Stimulated activated naive CD8-positive, alpha-beta T cell treated with anti-CD3 and anti-CD28 coated beads, Interleukin-15, Interleukin-2, amounts not matched to agents 100 ng/mL and 50 ng/mL, for 24 hours (primary cell): ENCODE data around the gene BTBD7.
A peak's percentile ranks its signal among the peaks of the same experiment; 100 is the strongest.

Experiments used
- H3K27ac Mint-ChIP-seq: one replicate; pipeline ENCODE4 v1.8.0; 2021; ENCODE audit warnings: mild to moderate bottlenecking, mixed read lengths
- H3K27me3 Mint-ChIP-seq: one replicate; pipeline ENCODE4 v1.8.0; 2021; ENCODE audit warnings: mixed read lengths
- H3K36me3 Mint-ChIP-seq: one replicate; pipeline ENCODE4 v1.8.0; 2021; ENCODE audit warnings: low read depth, mixed read lengths
- H3K4me1 Mint-ChIP-seq: one replicate; pipeline ENCODE4 v1.8.0; 2021; ENCODE audit warnings: low read depth, mixed read lengths
- H3K4me3 Mint-ChIP-seq: one replicate; pipeline ENCODE4 v1.8.0; 2021; ENCODE audit warnings: mild to moderate bottlenecking, mixed read lengths
- H3K9me3 Mint-ChIP-seq: one replicate; pipeline ENCODE4 v1.8.0; 2021; ENCODE audit warnings: mixed read lengths

BTBD7 gene

DNA sequence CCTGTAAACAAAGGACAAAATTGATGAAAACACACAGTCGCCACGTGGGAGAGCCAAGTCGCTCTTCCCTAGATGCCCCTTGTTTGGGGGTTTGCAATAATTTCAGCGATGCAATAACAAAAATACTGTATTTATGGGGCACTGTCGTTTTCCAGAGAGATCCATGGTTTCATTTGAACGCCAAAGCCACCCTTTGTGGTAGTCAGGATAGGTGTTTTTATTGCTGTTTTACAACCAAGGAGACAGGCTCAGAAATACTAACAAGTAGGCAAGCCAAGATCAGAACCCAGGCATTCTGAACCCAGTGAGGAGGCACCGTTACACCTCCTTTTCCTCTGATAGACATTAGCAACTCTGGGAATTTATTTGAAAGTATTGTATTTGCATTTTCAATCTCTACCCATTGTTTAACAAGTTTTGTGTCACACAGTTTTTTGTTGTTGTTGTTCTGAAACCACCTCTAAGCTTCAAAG, 831 bp upstream of the BTBD7 start:
- no peaks in the 10 kb centered on the region for H3K36me3 Mint-ChIP-seq
- H3K27me3 Mint-ChIP-seq: no peaks in the 10 kb centered on the region
- peaks cover 53% of the 10 kb centered on the region for H3K4me1 Mint-ChIP-seq
- peak overlapping the region; percentile 91 for H3K4me3 Mint-ChIP-seq
- H3K9me3 Mint-ChIP-seq: no peaks in the 10 kb centered on the region
- H3K27ac Mint-ChIP-seq: peak overlapping the region; percentile 58

DNA sequence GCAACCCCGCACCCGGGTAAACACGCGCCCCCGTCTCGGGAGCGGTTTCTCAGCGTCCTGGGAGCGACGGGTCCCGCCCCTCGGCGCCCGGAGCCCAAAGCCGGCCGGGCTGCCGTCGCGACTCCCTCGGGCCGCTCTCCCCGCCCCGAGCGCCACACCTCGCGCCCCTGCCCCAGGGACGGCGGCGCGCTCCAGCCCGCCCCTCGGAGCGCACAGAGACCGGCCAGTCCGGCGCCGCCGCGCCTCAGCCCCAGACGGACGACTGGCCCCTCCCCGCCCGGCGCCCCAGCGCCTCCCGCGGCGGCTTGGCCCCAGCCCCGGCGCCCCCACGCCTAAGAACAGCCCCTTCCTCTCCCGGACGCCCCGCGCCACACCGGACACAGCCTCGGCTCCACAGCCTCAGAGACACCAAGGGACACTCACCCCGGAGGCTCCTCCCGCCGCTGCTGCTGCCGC, 411 bp downstream of the BTBD7 start:
- Mint-ChIP-seq H3K4me1 (peaks cover 61% of the 10 kb centered on the region), H3K27me3 (no peaks in the 10 kb centered on the region), H3K36me3 (no peaks in the 10 kb centered on the region), H3K4me3 (peak overlapping the region; percentile 91), H3K27ac (peak overlapping the region; percentile 85), H3K9me3 (no peaks in the 10 kb centered on the region)

DNA sequence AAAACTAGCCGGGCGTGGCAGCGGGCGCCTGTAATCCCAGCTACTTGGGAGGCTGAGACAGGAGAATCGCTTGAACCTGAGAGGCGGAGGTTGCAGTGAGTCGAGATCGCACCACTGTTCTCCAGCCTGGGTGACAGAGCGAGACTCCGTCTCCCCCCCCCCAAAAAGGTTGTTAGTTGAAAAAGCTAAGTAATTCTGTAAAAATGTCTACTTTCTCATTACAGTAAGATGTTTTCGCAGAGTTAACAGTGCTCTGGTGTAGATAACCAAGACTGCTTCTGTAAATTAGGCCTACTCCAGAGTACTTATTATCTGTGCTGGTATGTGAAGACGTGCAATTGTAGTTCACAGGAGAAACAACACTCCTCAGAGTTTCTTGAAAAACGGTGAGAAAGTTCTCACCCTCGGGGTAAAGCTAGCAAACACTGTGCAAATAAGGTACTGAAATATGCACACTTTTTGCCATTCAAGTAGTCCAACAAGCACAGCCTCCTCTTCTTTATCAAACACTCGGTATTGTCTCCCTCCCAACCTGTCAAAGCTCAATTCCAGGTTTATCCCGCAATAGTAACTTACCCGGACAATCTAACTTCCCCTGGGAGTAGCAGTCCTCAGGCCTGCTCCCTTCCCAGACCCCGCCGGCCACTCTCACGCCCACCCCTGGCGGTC, 974 bp downstream of the BTBD7 start:
- H3K9me3 Mint-ChIP-seq: no peaks in the 10 kb centered on the region
- peak overlapping the region; percentile 91 for H3K4me3 Mint-ChIP-seq
- H3K36me3 Mint-ChIP-seq: no peaks in the 10 kb centered on the region
- peaks cover 61% of the 10 kb centered on the region for H3K4me1 Mint-ChIP-seq
- peak overlapping the region; percentile 85 for H3K27ac Mint-ChIP-seq
- H3K27me3 Mint-ChIP-seq: no peaks in the 10 kb centered on the region

DNA sequence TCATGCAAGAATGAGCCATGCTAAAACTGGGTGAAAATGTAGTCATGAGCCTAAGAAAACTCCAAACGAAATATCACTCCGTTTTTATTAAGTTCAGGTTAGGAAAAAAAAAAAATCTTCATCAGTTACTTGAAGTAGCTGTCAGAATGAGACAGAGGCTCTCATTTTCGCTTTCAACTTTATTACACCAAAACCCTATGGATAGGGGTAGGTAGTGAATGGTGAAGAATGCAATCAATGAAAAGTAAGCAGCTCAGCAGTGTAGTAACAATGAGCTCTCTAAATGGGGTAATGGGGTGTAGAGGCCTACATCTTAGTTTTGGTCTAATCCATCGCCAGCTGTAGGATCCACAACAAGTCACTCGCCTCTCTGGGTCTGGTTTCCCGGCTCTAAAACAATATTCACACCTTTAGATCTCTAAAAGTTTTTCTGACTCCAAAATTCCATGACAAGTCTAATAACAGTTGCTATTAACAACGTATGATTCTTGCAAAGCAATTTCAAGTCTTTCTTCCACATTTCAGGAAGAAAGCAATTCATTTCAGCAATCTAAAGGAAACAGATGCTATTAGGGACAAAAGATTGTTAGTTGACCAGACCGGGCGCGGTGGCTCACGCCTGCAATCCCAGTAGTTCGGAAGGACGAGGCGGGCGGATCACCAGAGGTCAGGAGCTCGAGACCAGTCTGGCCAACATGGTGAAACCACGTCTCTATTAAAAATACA, 1.7 kb downstream of the BTBD7 start:
- H3K27me3 Mint-ChIP-seq: no peaks in the 10 kb centered on the region
- peak overlapping the region; percentile 91 for H3K4me3 Mint-ChIP-seq
- H3K36me3 Mint-ChIP-seq: no peaks in the 10 kb centered on the region
- H3K9me3 Mint-ChIP-seq: no peaks in the 10 kb centered on the region
- H3K27ac Mint-ChIP-seq: peak overlapping the region; percentile 45
- peaks cover 61% of the 10 kb centered on the region for H3K4me1 Mint-ChIP-seq

DNA sequence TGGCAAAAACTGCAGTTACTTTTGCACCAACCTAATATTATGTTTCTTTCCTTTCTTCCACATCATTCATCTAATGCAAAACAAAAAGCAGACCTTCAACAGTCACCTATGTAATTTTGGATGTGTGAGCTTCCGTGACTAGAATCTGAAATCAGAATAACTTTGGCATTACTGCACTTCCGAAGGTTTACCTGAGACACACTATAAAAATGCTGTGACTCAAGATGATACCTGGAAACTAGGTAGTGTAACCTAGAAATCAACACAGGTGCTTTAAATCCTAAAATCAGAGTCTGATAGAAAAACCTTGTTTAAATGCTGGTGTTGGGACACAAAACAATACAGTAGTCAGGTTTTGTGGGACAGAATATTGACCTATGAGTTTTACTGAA, 2.2 kb downstream of the BTBD7 start:
- H3K27ac Mint-ChIP-seq: peak overlapping the region; percentile 45

DNA sequence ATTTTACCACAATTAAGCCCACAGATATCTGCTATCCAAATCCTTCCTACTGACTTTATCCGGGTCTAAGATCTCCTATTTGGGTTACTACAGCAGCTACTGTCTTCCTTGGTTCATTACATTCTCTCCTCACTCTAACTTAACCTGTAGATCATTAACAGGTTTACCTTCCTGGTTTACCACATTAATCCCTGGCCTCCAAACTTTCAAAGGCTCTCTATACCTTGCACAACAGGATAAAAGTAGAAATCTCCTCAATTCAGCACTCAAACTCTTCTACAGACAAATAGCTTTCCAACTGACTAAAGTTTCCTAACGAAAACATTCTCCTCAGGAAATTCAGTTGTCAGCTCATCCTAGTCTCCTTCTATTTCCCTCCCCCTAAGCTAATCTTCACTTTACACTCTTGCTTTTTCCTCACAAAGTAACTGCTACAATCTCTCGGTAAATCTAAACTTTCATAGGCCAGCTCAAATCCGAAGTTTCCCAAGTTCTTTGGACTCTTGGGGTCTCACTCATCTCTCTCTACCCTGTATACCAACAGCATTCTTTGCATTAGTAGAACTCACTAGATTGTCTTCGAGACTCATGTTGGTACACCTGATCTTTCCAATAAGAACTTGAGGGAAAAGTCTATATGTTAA, 2.7 kb downstream of the BTBD7 start:
- H3K27me3 Mint-ChIP-seq: no peaks in the 10 kb centered on the region
- no peaks in the 10 kb centered on the region for H3K36me3 Mint-ChIP-seq
- H3K4me3 Mint-ChIP-seq: no peak overlapping the region
- no peaks in the 10 kb centered on the region for H3K9me3 Mint-ChIP-seq
- H3K27ac Mint-ChIP-seq: peak overlapping the region; percentile 17
- peaks cover 59% of the 10 kb centered on the region for H3K4me1 Mint-ChIP-seq

More for the DNA sequence above, 2.2 kb downstream of the BTBD7 start:
- H3K36me3 Mint-ChIP-seq: no peaks in the 10 kb centered on the region
- peak overlapping the region; percentile 91 for H3K4me3 Mint-ChIP-seq
- H3K27me3 Mint-ChIP-seq: no peaks in the 10 kb centered on the region
- peaks cover 61% of the 10 kb centered on the region for H3K4me1 Mint-ChIP-seq
- H3K9me3 Mint-ChIP-seq: no peaks in the 10 kb centered on the region

DNA sequence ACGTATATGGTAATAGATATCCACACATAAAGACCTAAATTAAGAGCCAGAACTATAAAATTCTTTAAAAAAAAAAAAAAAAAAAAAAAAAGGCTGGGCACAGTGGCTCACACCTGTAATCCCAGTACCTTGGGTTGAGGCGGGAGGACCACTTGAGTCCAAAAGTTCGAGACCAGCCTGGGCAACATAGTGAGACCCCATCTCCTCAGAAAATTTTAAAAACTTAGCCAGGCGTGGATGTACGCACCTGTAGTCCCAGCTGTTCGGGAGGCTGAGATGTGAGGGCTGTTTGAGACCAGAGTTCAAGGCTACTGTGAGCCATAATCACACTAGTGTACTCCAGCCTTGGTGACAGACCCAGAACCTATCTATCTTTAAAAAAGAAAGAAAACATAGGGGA, 4.3 kb downstream of the BTBD7 start:
- H3K9me3 Mint-ChIP-seq: no peaks in the 10 kb centered on the region
- peaks cover 54% of the 10 kb centered on the region for H3K4me1 Mint-ChIP-seq
- H3K36me3 Mint-ChIP-seq: peaks cover 10% of the 10 kb centered on the region
- no peaks in the 10 kb centered on the region for H3K27me3 Mint-ChIP-seq
- no peak overlapping the region for H3K4me3 Mint-ChIP-seq
- H3K27ac Mint-ChIP-seq: no peak overlapping the region

DNA sequence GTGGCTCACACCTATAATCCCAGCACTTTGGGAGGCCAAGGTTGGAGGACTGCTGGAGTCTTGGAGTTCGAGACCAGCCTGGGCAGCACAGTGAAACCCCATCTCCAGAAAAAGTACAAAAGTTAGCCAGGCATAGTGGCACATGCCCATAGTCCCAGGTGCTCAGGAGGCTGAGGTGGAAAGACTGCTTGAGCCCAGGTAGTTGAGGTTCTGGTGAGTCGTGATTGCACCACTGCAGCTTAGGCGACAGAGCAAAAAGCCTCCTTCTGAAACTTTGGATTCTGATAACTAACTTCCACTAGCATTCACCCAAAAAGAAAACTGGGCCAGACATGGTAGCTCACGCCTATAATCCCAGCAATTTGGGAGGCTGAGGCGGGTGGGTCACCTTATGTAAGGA, 6.6 kb downstream of the BTBD7 start:
- Mint-ChIP-seq H3K27ac (no peak overlapping the region), H3K36me3 (peaks cover 19% of the 10 kb centered on the region), H3K4me1 (peaks cover 45% of the 10 kb centered on the region), H3K27me3 (no peaks in the 10 kb centered on the region), H3K4me3 (no peak overlapping the region), H3K9me3 (no peaks in the 10 kb centered on the region)

DNA sequence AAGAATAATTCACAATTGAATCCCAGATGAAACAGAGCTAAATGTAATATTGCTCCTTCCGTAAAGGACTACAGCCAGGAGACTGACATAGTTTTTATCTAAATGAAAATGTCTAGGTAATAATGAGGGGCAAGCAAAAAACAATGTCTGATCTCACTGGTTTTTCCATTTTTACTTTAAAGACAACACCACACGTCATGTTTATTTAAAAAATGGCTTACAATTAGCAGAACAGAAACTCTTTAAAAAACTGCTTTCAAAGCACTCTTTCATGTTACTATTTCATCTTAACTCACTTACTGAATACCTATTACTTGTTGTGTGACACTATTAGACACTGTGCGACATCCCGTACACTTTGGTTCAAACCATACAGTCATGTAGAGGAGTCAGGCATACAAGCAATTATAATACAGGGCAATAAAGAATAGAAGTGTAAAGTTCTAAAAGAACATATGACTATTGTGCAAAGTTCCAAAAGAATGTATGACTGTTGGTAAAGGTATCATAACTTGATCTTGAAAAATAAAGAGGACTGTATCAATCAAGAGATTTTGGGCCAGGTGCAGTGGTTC, 9.1 kb downstream of the BTBD7 start:
- Mint-ChIP-seq H3K27me3 (no peaks in the 10 kb centered on the region), H3K9me3 (no peaks in the 10 kb centered on the region), H3K4me3 (no peak overlapping the region), H3K4me1 (peaks cover 36% of the 10 kb centered on the region), H3K36me3 (peaks cover 19% of the 10 kb centered on the region), H3K27ac (no peak overlapping the region)

DNA sequence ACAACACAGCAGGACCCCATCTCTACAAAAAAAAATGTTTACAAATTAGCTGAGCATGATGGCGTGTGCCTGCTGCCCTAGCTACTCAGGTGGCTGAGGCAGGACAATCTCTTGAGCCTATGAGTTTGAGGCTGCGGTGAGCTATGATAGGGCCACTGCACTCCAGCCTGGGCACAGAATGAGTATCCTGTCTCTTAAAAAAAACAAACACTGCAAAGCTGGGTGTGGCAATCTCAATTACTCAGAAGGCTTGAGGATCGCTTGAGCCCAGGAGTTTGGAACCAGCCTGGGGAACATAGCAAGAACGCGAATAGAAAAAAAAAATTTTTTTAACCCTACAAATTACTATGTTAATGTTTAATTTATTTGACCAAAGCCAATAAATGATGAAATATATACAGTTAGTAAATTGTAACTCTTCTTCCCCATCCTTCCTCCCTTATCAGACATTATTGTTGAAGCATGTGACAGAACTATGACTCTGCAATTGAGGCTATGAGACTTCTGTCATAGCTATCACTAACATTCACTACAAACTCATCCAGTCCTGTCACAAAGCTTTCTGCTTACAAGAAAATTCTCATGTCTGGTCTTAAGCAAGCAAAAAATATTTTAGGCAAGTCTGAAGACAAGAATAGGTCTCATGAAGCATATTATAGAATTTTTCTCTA, 9.8 kb downstream of the BTBD7 start:
- Mint-ChIP-seq H3K27ac (no peak overlapping the region), H3K27me3 (no peaks in the 10 kb centered on the region), H3K4me1 (peaks cover 37% of the 10 kb centered on the region), H3K4me3 (no peak overlapping the region), H3K36me3 (peaks cover 19% of the 10 kb centered on the region), H3K9me3 (no peaks in the 10 kb centered on the region)

DNA sequence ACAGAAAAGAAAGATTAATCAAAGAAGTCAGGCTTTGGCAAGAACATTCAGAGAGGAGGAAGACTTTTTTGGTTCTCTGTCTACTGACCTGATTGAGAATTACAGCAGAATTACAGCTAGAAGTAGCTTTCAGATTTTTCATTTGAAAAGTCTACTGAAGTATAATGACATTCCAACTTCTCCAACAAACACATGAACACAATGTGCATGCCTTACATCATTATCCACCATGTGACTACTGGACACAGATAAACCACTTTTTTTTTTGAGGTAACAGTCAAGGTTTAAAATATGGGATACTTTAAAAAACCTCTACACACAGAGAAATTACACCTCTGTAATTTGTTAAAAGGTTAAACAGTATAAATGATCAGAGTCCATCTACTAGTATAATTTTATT, 12.3 kb downstream of the BTBD7 start:
- Mint-ChIP-seq H3K27me3 (no peaks in the 10 kb centered on the region), H3K9me3 (no peaks in the 10 kb centered on the region), H3K27ac (no peak overlapping the region), H3K36me3 (peaks cover 23% of the 10 kb centered on the region), H3K4me3 (no peak overlapping the region), H3K4me1 (peaks cover 37% of the 10 kb centered on the region)

DNA sequence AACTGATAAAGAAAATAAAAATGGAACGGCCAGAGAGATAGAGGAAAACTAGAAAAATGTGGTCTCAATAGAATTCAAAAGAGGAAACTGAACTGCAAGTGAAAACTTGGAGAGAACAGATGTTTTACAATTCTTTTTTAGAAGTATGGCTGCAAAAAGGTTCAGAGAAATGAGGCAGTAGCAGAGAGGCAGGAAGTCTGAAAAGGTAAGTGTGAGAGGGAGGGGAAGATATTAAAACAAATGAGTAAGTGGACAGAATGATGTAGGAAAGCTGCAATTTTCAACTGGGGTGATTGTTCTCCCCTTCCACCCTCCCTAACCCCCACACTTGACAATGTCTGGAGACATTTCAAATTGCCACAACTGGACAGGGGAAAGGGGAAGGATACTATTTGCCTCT, 12.9 kb downstream of the BTBD7 start:
- H3K27me3 Mint-ChIP-seq: no peaks in the 10 kb centered on the region
- H3K36me3 Mint-ChIP-seq: peaks cover 23% of the 10 kb centered on the region
- H3K9me3 Mint-ChIP-seq: no peaks in the 10 kb centered on the region
- H3K4me3 Mint-ChIP-seq: no peak overlapping the region
- peak overlapping the region; percentile 14 for H3K27ac Mint-ChIP-seq
- H3K4me1 Mint-ChIP-seq: peaks cover 37% of the 10 kb centered on the region

DNA sequence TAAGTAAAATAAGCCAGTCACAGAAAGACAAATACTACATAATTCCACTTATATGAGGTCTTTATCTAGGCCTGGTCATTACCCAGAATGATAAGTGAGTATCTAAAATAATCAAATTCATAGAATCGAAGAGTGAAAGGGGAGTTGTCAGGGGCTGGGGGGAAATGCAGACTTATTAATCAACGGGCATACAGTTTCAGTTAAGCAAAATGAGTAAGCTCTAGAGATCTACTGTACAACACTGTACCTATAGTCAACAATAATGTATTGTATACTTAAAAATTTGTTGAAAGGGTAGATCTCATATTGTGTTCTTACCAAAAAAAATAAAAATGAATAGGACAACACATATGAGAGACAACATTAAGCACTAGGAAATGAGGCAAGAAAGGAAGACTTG, 13.3 kb downstream of the BTBD7 start:
- no peaks in the 10 kb centered on the region for H3K9me3 Mint-ChIP-seq
- H3K4me1 Mint-ChIP-seq: peaks cover 33% of the 10 kb centered on the region
- no peak overlapping the region for H3K4me3 Mint-ChIP-seq
- peak overlapping the region; percentile 14 for H3K27ac Mint-ChIP-seq
- H3K36me3 Mint-ChIP-seq: peaks cover 20% of the 10 kb centered on the region
- no peaks in the 10 kb centered on the region for H3K27me3 Mint-ChIP-seq

DNA sequence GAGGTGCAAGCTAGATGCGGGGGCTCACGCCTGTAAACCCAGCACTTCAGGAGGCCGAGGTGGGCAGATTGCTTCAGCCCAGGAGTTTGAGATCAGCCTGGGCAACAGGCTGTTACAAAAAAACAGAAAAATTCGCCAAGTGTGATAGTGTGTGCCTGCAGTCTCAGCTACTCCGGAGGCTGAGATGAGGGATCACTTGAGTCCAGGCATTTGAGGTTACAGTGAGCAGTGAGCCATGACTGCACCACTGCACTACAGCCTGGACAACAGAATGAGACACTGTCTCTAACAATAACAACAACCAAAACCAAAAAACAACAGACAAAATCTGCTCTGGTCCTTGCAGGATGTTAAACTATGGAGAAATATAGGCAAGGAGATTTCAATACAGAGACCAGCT, 13.9 kb downstream of the BTBD7 start:
- Mint-ChIP-seq H3K27ac (no peak overlapping the region), H3K4me1 (peaks cover 32% of the 10 kb centered on the region), H3K4me3 (no peak overlapping the region)

More for the DNA sequence above, 13.9 kb downstream of the BTBD7 start:
- Mint-ChIP-seq H3K36me3 (peaks cover 17% of the 10 kb centered on the region), H3K9me3 (no peaks in the 10 kb centered on the region), H3K27me3 (no peaks in the 10 kb centered on the region)
